IMR-90 (cell line): Measurements from ENCODE around the gene KIFC3. TPM values are rescaled to one million over a fixed set of nuclear protein-coding genes. Genes with fewer than 3 reads are reported as not detected.

Experiments used
- ATAC-seq: fragments of 200-7000 bp; cut with Tn5 transposase; 2 replicates; pipeline ENCODE4 v1.9.1; 2020; ENCODE audit warnings: low read depth, mild to moderate bottlenecking, moderate library complexity
- BruUV-seq: library from RNA; stranded (reverse); fragments of 400-500 nt; replicated peaks from 2 replicates; lab custom pipeline; 2021; lab: Mats Ljungman, UMichigan
- CTCF ChIA-PET: fragments of 300-600 bp; formaldehyde crosslinking; extraction: SDS; loops from one replicate; lab custom pipeline; 2021; ENCODE audit warnings: antibody characterized with exemption; lab: Yijun Ruan, JAX
- POLR2A ChIA-PET: fragments of 300-600 bp; sonication (Branson Sonifier 250); formaldehyde crosslinking; loops from one replicate; lab custom pipeline; 2022; ENCODE audit warnings: antibody characterized with exemption; ENCODE audit not compliant: unreplicated experiment; lab: Charles Lee
- DNase-seq: peaks from one replicate; pipeline ENCODE4 v3.0.0; 2013
- H2AFZ ChIP-seq: replicated peaks from 2 replicates; pipeline ENCODE3; 2013; ENCODE audit warnings: low read length, mild to moderate bottlenecking; ENCODE audit not compliant: poor library complexity
- H2AK5ac ChIP-seq: 2 replicates; pipeline ENCODE4 v1.6.1; 2013; ENCODE audit warnings: low read depth, low read length, inconsistent platforms
- H2AK9ac ChIP-seq: replicated peaks from 2 replicates; pipeline ENCODE3; 2013; ENCODE audit warnings: mild to moderate bottlenecking, low read depth, low read length, moderate library complexity; ENCODE audit not compliant: poor library complexity
- H2BK120ac ChIP-seq: 2 replicates; pipeline ENCODE4 v1.6.1; 2013; ENCODE audit warnings: low read depth, low read length, inconsistent platforms
- H2BK15ac ChIP-seq: 3 replicates; pipeline ENCODE4 v1.6.1; 2013; ENCODE audit warnings: low read depth, low read length, inconsistent platforms
- H2BK20ac ChIP-seq: 2 replicates; pipeline ENCODE4 v1.6.1; 2013; ENCODE audit warnings: low read depth, mild to moderate bottlenecking, inconsistent platforms, low read length, moderate library complexity
- H2BK5ac ChIP-seq: 2 replicates; pipeline ENCODE4 v1.6.1; 2013; ENCODE audit warnings: mild to moderate bottlenecking, low read depth, low read length, inconsistent platforms; ENCODE audit not compliant: poor library complexity, severe bottlenecking
- H3K14ac ChIP-seq: replicated peaks from 2 replicates; pipeline ENCODE4 v1.6.1; 2013; ENCODE audit warnings: low read depth, low read length, inconsistent platforms
- H3K18ac ChIP-seq: 2 replicates; pipeline ENCODE4 v1.6.1; 2013; ENCODE audit warnings: low read depth, low read length, control low read depth
- H3K23ac ChIP-seq: 2 replicates; pipeline ENCODE4 v1.6.1; 2013; ENCODE audit warnings: low read depth, low read length, inconsistent platforms
- H3K27ac ChIP-seq: 2 replicates; pipeline ENCODE4 v1.5.1; 2013; ENCODE audit warnings: mild to moderate bottlenecking, control low read depth, low read length; ENCODE audit not compliant: insufficient read depth
- H3K27me3 ChIP-seq: 2 replicates; pipeline ENCODE4 v1.6.1; 2013; ENCODE audit warnings: low read length; ENCODE audit not compliant: control insufficient read depth, insufficient read depth
- H3K36me3 ChIP-seq: 2 replicates; pipeline ENCODE4 v1.6.1; 2013; ENCODE audit warnings: low read length, mixed read lengths; ENCODE audit not compliant: control insufficient read depth, insufficient read depth
- H3K4ac ChIP-seq: 2 replicates; pipeline ENCODE4 v1.6.1; 2013; ENCODE audit warnings: low read depth, low read length, inconsistent platforms
- H3K4me1 ChIP-seq: 2 replicates; pipeline ENCODE4 v1.6.1; 2013; ENCODE audit warnings: low read length, mixed read lengths; ENCODE audit not compliant: control insufficient read depth, insufficient read depth
- H3K4me2 ChIP-seq: 2 replicates; pipeline ENCODE4 v1.6.1; 2013; ENCODE audit warnings: low read depth, mild to moderate bottlenecking, control low read depth, low read length, moderate library complexity
- H3K4me3 ChIP-seq: 2 replicates; pipeline ENCODE4 v1.5.1; 2013; ENCODE audit warnings: low read depth, mild to moderate bottlenecking, control low read depth, low read length, moderate library complexity; ENCODE audit not compliant: insufficient read depth
- H3K56ac ChIP-seq: 2 replicates; pipeline ENCODE4 v1.6.1; 2013; ENCODE audit warnings: low read length, inconsistent platforms; ENCODE audit not compliant: insufficient read depth; ENCODE audit errors: extremely low read depth
- H3K79me1 ChIP-seq, 2 experiments: 2 replicates each; pipeline ENCODE4 v1.6.1; 2013; ENCODE audit warnings: low read length in 2 of 2, inconsistent platforms in 1 of 2, low read depth in 1 of 2
- H3K9ac ChIP-seq: 2 replicates; pipeline ENCODE4 v1.6.1; 2013; ENCODE audit warnings: low read depth, low read length, control low read depth
- H3K9me1 ChIP-seq: 2 replicates; pipeline ENCODE4 v1.6.1; 2013; ENCODE audit warnings: low read length, inconsistent platforms; ENCODE audit not compliant: insufficient read depth
- H3K9me3 ChIP-seq: 2 replicates; pipeline ENCODE4 v1.6.1; 2013; ENCODE audit warnings: low read length; ENCODE audit not compliant: control insufficient read depth, insufficient read depth
- H4K20me1 ChIP-seq: 2 replicates; pipeline ENCODE4 v1.6.1; 2013; ENCODE audit warnings: low read length, inconsistent platforms; ENCODE audit not compliant: insufficient read depth
- H4K5ac ChIP-seq: 2 replicates; pipeline ENCODE4 v1.6.1; 2013; ENCODE audit warnings: mild to moderate bottlenecking, low read depth, low read length, control low read depth
- H4K8ac ChIP-seq, 2 experiments: 2 replicates each; pipeline ENCODE4 v1.6.1; 2013; ENCODE audit warnings: low read depth in 2 of 2, low read length in 2 of 2, control low read depth in 1 of 2, inconsistent platforms in 1 of 2
- H4K91ac ChIP-seq: 2 replicates; pipeline ENCODE4 v1.6.1; 2013; ENCODE audit warnings: low read depth, low read length, inconsistent platforms; ENCODE audit not compliant: insufficient read depth
- BHLHE40 ChIP-seq: fragments of 150-350 bp; IDR thresholded peaks from 2 replicates; pipeline ENCODE4 v1.6.1; 2016; ENCODE audit warnings: mild to moderate bottlenecking, low read depth, low read length
- CHD1 ChIP-seq: IDR thresholded peaks from 2 replicates; pipeline ENCODE4 v1.6.1; 2012; ENCODE audit warnings: low read depth, low read length, improper control_type of control experiment
- FOS ChIP-seq: fragments of 150-350 bp; IDR thresholded peaks from 2 replicates; pipeline ENCODE4 v1.6.1; 2016; ENCODE audit warnings: low read depth, low read length
- MAFK ChIP-seq: IDR thresholded peaks from 2 replicates; pipeline ENCODE4 v1.6.1; 2012; ENCODE audit warnings: low read depth, low read length, improper control_type of control experiment
- MAZ ChIP-seq: IDR thresholded peaks from 2 replicates; pipeline ENCODE4 v1.6.1; 2012; ENCODE audit warnings: low read depth, mild to moderate bottlenecking, low read length, improper control_type of control experiment, moderate library complexity, borderline replicate concordance
- MXI1 ChIP-seq: IDR thresholded peaks from 2 replicates; pipeline ENCODE4 v1.6.1; 2012; ENCODE audit warnings: low read depth, mild to moderate bottlenecking, low read length, moderate library complexity, borderline replicate concordance
- NFE2L2 ChIP-seq: fragments of 150-350 bp; IDR thresholded peaks from 2 replicates; pipeline ENCODE4 v1.6.1; 2016; ENCODE audit warnings: low read depth, mild to moderate bottlenecking, low read length
- POLR2A ChIP-seq: IDR thresholded peaks from 2 replicates; pipeline ENCODE4 v1.6.1; 2012; ENCODE audit warnings: mild to moderate bottlenecking, low read depth, low read length
- RAD21 ChIP-seq: IDR thresholded peaks from 2 replicates; pipeline ENCODE4 v1.6.1; 2012; ENCODE audit warnings: low read length, improper control_type of control experiment
- RCOR1 ChIP-seq: IDR thresholded peaks from 2 replicates; pipeline ENCODE4 v1.6.1; 2012; ENCODE audit warnings: mild to moderate bottlenecking, low read length, improper control_type of control experiment; ENCODE audit not compliant: insufficient replicate concordance
- RFX5 ChIP-seq: IDR thresholded peaks from 2 replicates; pipeline ENCODE4 v1.8.0; 2012; ENCODE audit warnings: low read depth, mild to moderate bottlenecking, low read length, moderate library complexity
- USF2 ChIP-seq: fragments of 150-350 bp; IDR thresholded peaks from 2 replicates; pipeline ENCODE4 v1.6.1; 2017; ENCODE audit warnings: mild to moderate bottlenecking, antibody characterized with exemption, low read length, low read depth
- WGBS, 2 experiments: methylation state at CpG; one replicate each; pipeline versions ENCODE4 v1.1.5 to v1.1.7; 2013; ENCODE audit warnings: missing lambda C conversion rate in 2 of 2; ENCODE audit not compliant: insufficient read length in 1 of 2; ENCODE audit errors: extremely low coverage in 2 of 2; 5-methylcytosine and 5-hydroxymethylcytosine counted together
- dilution Hi-C: fragments of 300-500 bp; cut with HindIII; formaldehyde crosslinking; loops from one replicate; pipeline ENCODE4 v1.14.3; 2018; ENCODE audit warnings: low sequenced_read_pairs; ENCODE audit not compliant: unreplicated experiment
- in situ Hi-C: fragments of 300-500 bp; cut with MboI; formaldehyde crosslinking; loops from 3 replicates; pipeline ENCODE4 v1.14.3; 2019; ENCODE audit warnings: low sequenced_read_pairs, inconsistent platforms, mixed read lengths
- intact Hi-C: fragments of 100-400 bp; cut with micrococcal nuclease; formaldehyde crosslinking; loops from 2 replicates; pipeline ENCODE4 v1.10.0; 2022
- polyA plus RNA-seq, 3 experiments: library from polyadenylated mRNA; depleted of rRNA; stranded (reverse); fragments of >200 nt; gene quantifications; 2 replicates each; pipeline ENCODE4 v1.2.3, GENCODE V29; 2012; ENCODE audit warnings: low replicate concordance in 1 of 3
- total RNA-seq: library from RNA; depleted of rRNA; stranded (reverse); fragments of >200 nt; gene quantifications from 2 replicates; pipeline ENCODE4 v1.2.3, GENCODE V29; 2012
- TF ChIP-seq, protein P1 (sequence below): fragments of 150-350 bp; IDR thresholded peaks from 2 replicates; pipeline ENCODE4 v1.6.1; 2016; ENCODE audit warnings: low read depth, mild to moderate bottlenecking, low read length, moderate library complexity, borderline replicate concordance

KIFC3 gene
- total and polyA plus RNA-seq, 2 of the 4 experiments (the other 2 are of a cell fraction) = 48.6 to 62.5 TPM

DNA sequence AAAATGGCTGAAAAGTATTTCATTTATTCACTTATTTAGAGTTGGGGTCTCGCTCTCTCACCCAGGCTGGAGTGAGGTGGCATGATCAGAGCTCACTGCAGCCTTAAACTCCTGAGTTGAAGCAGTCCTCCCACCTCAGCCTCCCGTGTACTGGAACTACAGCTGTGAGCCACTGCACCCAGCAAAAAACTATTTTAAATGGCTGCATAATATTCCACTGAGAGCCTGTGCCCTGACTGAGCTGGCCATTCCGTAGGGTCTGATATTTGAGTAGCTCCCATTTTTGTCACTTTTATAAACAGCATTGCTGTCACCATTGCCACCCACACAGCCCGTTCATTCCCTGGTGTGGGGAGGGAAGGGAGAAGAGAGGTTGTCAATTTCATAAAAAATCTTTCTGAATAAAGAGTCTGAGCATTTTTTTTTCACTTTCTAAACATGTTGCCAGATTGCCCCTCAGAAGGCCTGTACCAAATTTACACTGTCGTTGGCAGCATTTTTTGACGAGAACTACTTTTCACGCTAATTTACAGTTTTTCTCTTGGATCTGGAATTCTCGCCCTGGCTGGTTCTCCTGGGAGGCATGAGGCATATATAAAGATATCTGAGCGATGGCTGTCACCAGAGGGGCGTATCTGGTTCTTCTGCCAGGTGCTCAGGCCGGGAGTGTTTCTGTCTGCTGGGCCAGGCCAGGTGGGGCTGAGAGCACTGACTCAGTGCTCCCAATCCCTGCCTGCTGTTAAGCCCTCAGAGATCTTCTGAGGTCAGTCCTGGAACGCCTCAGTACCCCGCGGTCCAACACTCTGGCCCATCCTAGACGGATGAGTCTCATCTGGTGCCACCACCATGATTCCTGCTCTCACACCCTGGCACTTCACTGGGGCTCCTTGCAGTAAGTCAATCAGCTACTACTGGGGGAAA is 7.2 kb upstream of the KIFC3 start (continued):
- TF ChIP-seq RCOR1 (no peak), RFX5 (no peak)

DNA sequence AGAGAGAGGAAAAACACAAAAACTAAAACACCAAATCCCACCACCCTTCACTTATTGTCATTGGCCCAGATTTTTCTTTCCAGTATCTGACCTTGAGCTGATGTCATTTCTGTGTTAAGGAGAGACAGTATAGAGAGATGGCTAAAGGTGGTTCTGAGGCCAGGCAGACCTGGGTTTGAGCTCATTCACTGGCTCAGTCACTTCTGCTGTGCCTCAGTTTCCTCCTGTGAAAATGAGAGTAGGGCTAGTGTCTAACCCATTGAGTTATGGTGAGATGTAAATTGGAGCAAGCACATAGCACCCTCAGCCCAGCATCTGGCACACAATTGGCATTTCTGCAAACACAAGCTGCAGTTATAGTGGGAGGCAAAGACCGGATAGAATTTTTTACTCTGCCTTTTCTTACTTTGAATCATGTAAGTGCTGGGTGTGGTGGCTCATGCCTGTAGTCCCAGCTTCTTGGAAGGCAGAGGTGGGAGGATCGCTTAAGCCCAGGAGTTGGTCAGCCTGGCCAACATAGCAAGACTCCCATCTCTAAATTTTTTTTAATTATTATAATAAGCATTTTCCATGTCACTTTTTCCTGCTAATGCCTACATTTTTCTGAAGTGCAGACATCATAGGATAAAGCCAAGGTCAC is 6.4 kb upstream of the KIFC3 start:
- H4K8ac ChIP-seq = peak overlapping the region; percentile 49 to 94; a peak in 3 of 4 replicates
- H2BK15ac ChIP-seq = peak overlapping the region; percentile 93
- peak overlapping the region; percentile 2; the same call in 1 of the 2 replicates for H3K23ac ChIP-seq
- no peak overlapping the region for H3K4me3 ChIP-seq
- H3K4ac ChIP-seq = peak overlapping the region; percentile 82
- intact Hi-C loops (no loop called here), in situ Hi-C loops (no loop called here), dilution Hi-C loops (no loop called here)
- DNase-seq (no peak), ATAC-seq (no peak)
- H3K56ac ChIP-seq = no peak overlapping the region; the same call in 1 of the 2 replicates
- no peaks in the 10 kb centered on the region for H3K9me3 ChIP-seq
- no peaks in the 10 kb centered on the region for H4K20me1 ChIP-seq
- H2AFZ ChIP-seq = peak overlapping the region; percentile 67
- no peak overlapping the region for H2AK9ac ChIP-seq
- peak overlapping the region; percentile 69; the same call in 1 of the 2 replicates for H3K18ac ChIP-seq
- no peaks in the 10 kb centered on the region for H3K79me1 ChIP-seq
- H3K27ac ChIP-seq = peak overlapping the region; percentile 61
- H4K5ac ChIP-seq = peak overlapping the region; percentile 69
- no peaks in the 10 kb centered on the region for H3K36me3 ChIP-seq
- H4K91ac ChIP-seq = peak overlapping the region; percentile 67
- no TSS peak for BruUV-seq
- H3K9ac ChIP-seq = peak overlapping the region; percentile 58
- ChIA-PET POLR2A (no interaction called here), CTCF (interaction anchor here (0.7 to 1.6 kb wide), 2 partner anchors 55 to 98 kb away, joined by 3 to 6 read pairs; no protein-coding TSS in a partner anchor)
- peak overlapping the region; percentile 58 for H2BK20ac ChIP-seq
- no CpG with 5 or more reads among the region's 2 CpGs for WGBS, 2 experiments
- peak overlapping the region; percentile 64 for H3K14ac ChIP-seq
- H2AK5ac ChIP-seq = peak overlapping the region; percentile 85
- peaks cover 18% of the 10 kb centered on the region for H3K9me1 ChIP-seq
- H3K4me1 ChIP-seq = peaks cover 16% of the 10 kb centered on the region
- H3K27me3 ChIP-seq = no peaks in the 10 kb centered on the region
- peak overlapping the region; percentile 65 for H3K4me2 ChIP-seq
- peak overlapping the region; percentile 43 for H2BK5ac ChIP-seq
- peak overlapping the region; percentile 70 for H2BK120ac ChIP-seq
- no peak for TF ChIP-seq CHD1
- no peak for TF ChIP-seq USF2
- no peak for TF ChIP-seq BHLHE40
- no peak for TF ChIP-seq MAFK
- no peak for TF ChIP-seq RCOR1
- no peak for TF ChIP-seq FOS
- no peak for TF ChIP-seq RFX5
- TF ChIP-seq RAD21 = no peak
- TF ChIP-seq POLR2A = no peak
- no peak for TF ChIP-seq NFE2L2
- TF ChIP-seq MAZ = no peak
- TF ChIP-seq MXI1 = no peak
- TF ChIP-seq, protein P1, sequence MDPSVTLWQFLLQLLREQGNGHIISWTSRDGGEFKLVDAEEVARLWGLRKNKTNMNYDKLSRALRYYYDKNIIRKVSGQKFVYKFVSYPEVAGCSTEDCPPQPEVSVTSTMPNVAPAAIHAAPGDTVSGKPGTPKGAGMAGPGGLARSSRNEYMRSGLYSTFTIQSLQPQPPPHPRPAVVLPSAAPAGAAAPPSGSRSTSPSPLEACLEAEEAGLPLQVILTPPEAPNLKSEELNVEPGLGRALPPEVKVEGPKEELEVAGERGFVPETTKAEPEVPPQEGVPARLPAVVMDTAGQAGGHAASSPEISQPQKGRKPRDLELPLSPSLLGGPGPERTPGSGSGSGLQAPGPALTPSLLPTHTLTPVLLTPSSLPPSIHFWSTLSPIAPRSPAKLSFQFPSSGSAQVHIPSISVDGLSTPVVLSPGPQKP = no peak
